Fibroblast of upper back skin (primary cell): ENCODE results near the gene CYTH3.
"Not testable (repeated sequence)": the region's sequence is repeated elsewhere in the genome, so short reads cannot be mapped to it uniquely, and the experiment has no call there.

Experiments used
- DNase-seq: peaks from one replicate; pipeline ENCODE4 v3.0.0-alpha.2; 2013

Gene CYTH3

GRCh38 chr7:6163402-6163801, 109.0 kb downstream of the CYTH3 start:
- DNase-seq: no peak

- DNase-seq: no peak
Measured at GRCh38 chr7:6162650-6163366, 109.6 kb downstream of the CYTH3 start.

- DNase-seq: no peak
Measured at GRCh38 chr7:6162331-6162620, 110.1 kb downstream of the CYTH3 start.

GRCh38 chr7:6161463-6162330, 110.7 kb downstream of the CYTH3 start:
- no peak for DNase-seq

- peak; percentile 85 for DNase-seq
Measured at GRCh38 chr7:6160191-6160623, 112.2 kb downstream of the CYTH3 start.

GRCh38 chr7:6159524-6160031, 112.8 kb downstream of the CYTH3 start:
- no peak for DNase-seq

GRCh38 chr7:6159097-6159483, 113.3 kb downstream of the CYTH3 start:
- DNase-seq: no peak

GRCh38 chr7:6158424-6159096, 113.9 kb downstream of the CYTH3 start:
- DNase-seq: no peak

- no peak for DNase-seq
Measured at GRCh38 chr7:6157685-6158423, 114.6 kb downstream of the CYTH3 start.

- DNase-seq: no peak
Measured at GRCh38 chr7:6156734-6157133, 115.7 kb downstream of the CYTH3 start.

GRCh38 chr7:6155596-6155995, 116.8 kb downstream of the CYTH3 start:
- DNase-seq: no peak

- DNase-seq: no peak
Measured at GRCh38 chr7:6154542-6155404, 117.7 kb downstream of the CYTH3 start.

GRCh38 chr7:6153646-6154541, 118.5 kb downstream of the CYTH3 start:
- DNase-seq: no peak

GRCh38 chr7:6151994-6152735, 120.3 kb downstream of the CYTH3 start:
- DNase-seq: no peak

- not testable (repeated sequence) for DNase-seq
Measured at GRCh38 chr7:6151527-6151926, 120.9 kb downstream of the CYTH3 start.

- DNase-seq: no peak
Measured at GRCh38 chr7:6149996-6150395, 122.4 kb downstream of the CYTH3 start.

GRCh38 chr7:6148724-6149360, 123.6 kb downstream of the CYTH3 start:
- DNase-seq: no peak

GRCh38 chr7:6147627-6148026, 124.8 kb downstream of the CYTH3 start:
- no peak for DNase-seq

GRCh38 chr7:6146666-6147065, 125.8 kb downstream of the CYTH3 start:
- no peak for DNase-seq

- DNase-seq: no peak
Measured at GRCh38 chr7:6143997-6144396, 128.4 kb downstream of the CYTH3 start.
